HG03175 (cell line): ENCODE results near the gene SLC22A15.
"Not testable (repeated sequence)": the region's sequence is repeated elsewhere in the genome, so short reads cannot be mapped to it uniquely, and the experiment has no call there.

Source experiments
- ATAC-seq: cut with Tn5 transposase; IDR thresholded peaks from one replicate; pipeline ENCODE4 v1.9.1; 2021; ENCODE audit warnings: mild to moderate bottlenecking, moderate library complexity; ENCODE audit not compliant: unreplicated experiment

SLC22A15 gene

GRCh38 chr1:116031302-116031835 lies 55.1 kb downstream of the SLC22A15 start:
- no peak for ATAC-seq

GRCh38 chr1:116033322-116033721 lies 57.0 kb downstream of the SLC22A15 start:
- no peak for ATAC-seq

- ATAC-seq = no peak
These were observed 59.9 kb downstream of the SLC22A15 start for GRCh38 chr1:116036255-116036654.

- no peak for ATAC-seq
These were observed 62.4 kb downstream of the SLC22A15 start for GRCh38 chr1:116038679-116039078.

- no peak for ATAC-seq
These were observed 67.8 kb downstream of the SLC22A15 start for GRCh38 chr1:116044071-116044470.

- not testable (repeated sequence) for ATAC-seq
These were observed 70.6 kb downstream of the SLC22A15 start for GRCh38 chr1:116046933-116047332.

- ATAC-seq = not testable (repeated sequence)
These were observed 75.6 kb downstream of the SLC22A15 start for GRCh38 chr1:116051896-116052295.

GRCh38 chr1:116062201-116062600 lies 85.9 kb downstream of the SLC22A15 start:
- no peak for ATAC-seq

GRCh38 chr1:116064616-116065015 lies 88.3 kb downstream of the SLC22A15 start:
- no peak for ATAC-seq

- no peak for ATAC-seq
These were observed 90.7 kb downstream of the SLC22A15 start for GRCh38 chr1:116066868-116067565.

- ATAC-seq = no peak
These were observed 91.2 kb downstream of the SLC22A15 start for GRCh38 chr1:116067566-116067890.

- ATAC-seq = no peak
These were observed 99.3 kb downstream of the SLC22A15 start for GRCh38 chr1:116075575-116075974.

GRCh38 chr1:116075990-116076389 lies 99.7 kb downstream of the SLC22A15 start:
- no peak for ATAC-seq

- no peak for ATAC-seq
These were observed 100.5 kb downstream of the SLC22A15 start for GRCh38 chr1:116076831-116077230.

- ATAC-seq = no peak
These were observed 102.4 kb downstream of the SLC22A15 start for GRCh38 chr1:116078699-116079223.

GRCh38 chr1:116087628-116088027 lies 111.3 kb downstream of the SLC22A15 start:
- no peak for ATAC-seq

GRCh38 chr1:116089870-116090269 lies 113.6 kb downstream of the SLC22A15 start:
- no peak for ATAC-seq

GRCh38 chr1:116091083-116091482 lies 114.8 kb downstream of the SLC22A15 start:
- no peak for ATAC-seq

GRCh38 chr1:116092752-116093489 lies 116.6 kb downstream of the SLC22A15 start:
- no peak for ATAC-seq

- ATAC-seq = no peak
These were observed 118.7 kb downstream of the SLC22A15 start for GRCh38 chr1:116095027-116095426.

GRCh38 chr1:116096013-116096618 lies 119.8 kb downstream of the SLC22A15 start:
- ATAC-seq = no peak

- ATAC-seq = no peak
These were observed 121.3 kb downstream of the SLC22A15 start for GRCh38 chr1:116097626-116098025.
